Colonic mucosa (tissue), 4 donors: ENCODE results near the gene CFAP69. TPM values are rescaled to one million over a fixed set of nuclear protein-coding genes. Genes with fewer than 3 reads are reported as not detected.
"Not testable (repeated sequence)": the region's sequence is repeated elsewhere in the genome, so short reads cannot be mapped to it uniquely, and the experiment has no call there.

Experiments
- DNase-seq: peaks from one replicate; pipeline ENCODE4 v3.0.0-alpha.2; 2020
- H3K27ac ChIP-seq: fragments of 200-600 bp; one replicate; pipeline ENCODE4 v1.8.0; 2021
- H3K27me3 ChIP-seq: fragments of 200-600 bp; one replicate; pipeline ENCODE4 v1.8.0; 2021
- H3K36me3 ChIP-seq: fragments of 200-600 bp; one replicate; pipeline ENCODE4 v1.8.0; 2021
- H3K4me1 ChIP-seq: fragments of 200-600 bp; one replicate; pipeline ENCODE4 v1.8.0; 2021; ENCODE audit warnings: mild to moderate bottlenecking
- H3K4me3 ChIP-seq: fragments of 200-600 bp; one replicate; pipeline ENCODE4 v1.8.0; 2021
- H3K9ac ChIP-seq, 2 donors: one replicate each; pipeline ENCODE4 v1.7.0; 2013; ENCODE audit warnings: control low read depth in 2 of 2, low read depth in 2 of 2, low read length in 2 of 2
- H3K9me3 ChIP-seq: fragments of 200-600 bp; one replicate; pipeline ENCODE4 v1.8.0; 2021
- CTCF ChIP-seq: fragments of 200-600 bp; IDR thresholded peaks from one replicate; pipeline ENCODE4 v1.8.0; 2022; ENCODE audit warnings: antibody characterized with exemption, mild to moderate bottlenecking
- intact Hi-C: fragments of 100-400 bp; cut with DNase I; formaldehyde crosslinking; loops from one replicate; pipeline ENCODE4 v1.14.1; 2022
- total RNA-seq, 2 donors: library from RNA; stranded (reverse); fragmentation: NEBNext Ultra II Directional in 1 of 2; extraction: Animal tissue kit (Norgen Biotek cat#: 25700) in 1 of 2; gene quantifications; one replicate each; pipeline ENCODE4 v1.2.1, GENCODE V29; 2021
- donor health status: healthy.
- donor health status: DM: no; HTN: no; CAD: no.
- donor health status: DM: no; HTN: no; CAD: no.

Gene CFAP69
- total RNA-seq, 2 donors from 2014 or later = 3.6 to 4.2 TPM

- TF ChIP-seq CTCF = no peak
- Histone ChIP-seq H3K36me3 (no peaks in the 10 kb centered on the region), H3K27ac (no peak overlapping the region), H3K9me3 (no peaks in the 10 kb centered on the region), H3K4me1 (no peaks in the 10 kb centered on the region), H3K4me3 (no peak overlapping the region), H3K27me3 (no peaks in the 10 kb centered on the region), H3K9ac (no peak overlapping the region)
- DNase-seq = no peak
- intact Hi-C loops = no loop called here
These were observed 1.2 kb downstream of the CFAP69 start for GRCh38 chr7:90246171-90246570.

DNA sequence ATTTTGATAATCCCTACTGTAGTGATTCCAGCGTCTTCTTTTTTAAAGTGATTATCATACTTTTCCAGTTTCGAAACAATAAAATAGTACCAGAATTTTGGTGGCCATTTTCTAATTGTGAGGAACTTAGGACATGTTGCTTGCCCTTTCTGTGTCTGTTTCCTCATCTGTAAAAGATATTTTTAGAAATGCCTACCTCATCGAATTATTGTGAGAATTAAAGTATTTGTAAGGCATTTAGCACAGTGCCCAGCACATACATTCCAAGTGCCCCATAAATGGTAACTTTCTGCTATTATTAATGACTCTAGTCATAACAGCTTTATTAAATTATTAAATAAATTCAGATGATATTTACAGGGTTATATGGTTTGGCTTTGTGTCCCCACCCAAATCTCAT lies 3.7 kb downstream of the CFAP69 start:
- H3K27ac ChIP-seq = no peak overlapping the region
- no peaks in the 10 kb centered on the region for H3K36me3 ChIP-seq
- H3K9ac ChIP-seq = no peak overlapping the region
- no peak for TF ChIP-seq CTCF
- no peak overlapping the region for H3K4me3 ChIP-seq
- no peak for DNase-seq
- H3K4me1 ChIP-seq = no peaks in the 10 kb centered on the region
- no peaks in the 10 kb centered on the region for H3K9me3 ChIP-seq
- intact Hi-C loops = no loop called here
- no peaks in the 10 kb centered on the region for H3K27me3 ChIP-seq

DNA sequence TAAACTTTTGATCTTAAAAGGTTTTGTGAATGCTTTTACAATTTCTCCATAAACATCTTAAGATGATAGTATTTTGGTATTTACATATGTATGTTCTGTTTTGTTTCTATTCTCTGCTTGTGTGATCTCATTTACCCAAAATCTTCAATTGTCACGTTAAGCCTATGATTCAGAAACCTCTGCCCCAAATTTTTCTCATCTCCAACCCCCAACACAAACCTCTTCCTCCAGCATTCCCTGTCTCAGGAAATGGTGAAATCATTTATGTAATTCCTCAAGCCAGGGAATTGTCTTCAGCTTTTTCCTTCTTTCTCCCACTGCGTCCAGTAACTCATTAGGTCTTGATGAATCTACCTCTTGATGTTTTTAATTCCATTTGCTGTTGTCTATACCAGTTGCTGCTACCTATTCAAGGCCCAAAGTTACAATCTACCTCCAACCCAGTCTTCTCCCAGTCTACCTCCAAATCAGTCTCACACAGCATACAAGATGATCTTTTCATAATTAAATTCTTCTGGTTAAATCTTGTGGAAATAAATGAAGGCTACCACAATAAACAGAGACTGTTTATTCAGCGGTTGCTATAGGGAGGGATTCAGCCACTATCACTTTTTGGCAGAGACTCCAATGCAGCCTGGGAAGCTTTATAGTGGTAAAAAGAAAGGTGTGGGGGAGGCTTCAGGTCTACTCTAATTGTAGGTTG lies 5.8 kb downstream of the CFAP69 start:
- Histone ChIP-seq H3K9me3 (no peaks in the 10 kb centered on the region), H3K4me1 (no peaks in the 10 kb centered on the region), H3K4me3 (no peak overlapping the region), H3K9ac (no peak overlapping the region), H3K27ac (no peak overlapping the region), H3K36me3 (no peaks in the 10 kb centered on the region), H3K27me3 (no peaks in the 10 kb centered on the region)
- DNase-seq = no peak
- no peak for TF ChIP-seq CTCF
- intact Hi-C loops = no loop called here

DNA sequence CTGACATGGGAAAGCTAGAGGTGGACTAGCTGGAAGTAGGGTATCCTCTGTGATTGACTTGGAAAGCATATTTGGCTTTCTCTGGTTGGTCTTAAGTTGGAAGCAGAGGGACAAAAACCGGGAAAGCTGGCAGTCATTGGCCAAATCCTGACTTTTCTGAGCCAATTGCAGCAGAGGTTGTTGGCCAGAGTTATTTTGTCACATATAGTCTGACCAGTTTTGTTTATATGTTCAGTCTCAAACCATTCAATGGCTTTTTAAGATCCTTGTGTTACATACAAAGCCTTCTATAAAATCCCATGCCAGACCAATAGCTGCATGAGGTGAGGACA lies 6.3 kb downstream of the CFAP69 start:
- no peaks in the 10 kb centered on the region for H3K9me3 ChIP-seq
- H3K9ac ChIP-seq = no peak overlapping the region
- no peaks in the 10 kb centered on the region for H3K4me1 ChIP-seq
- H3K36me3 ChIP-seq = no peaks in the 10 kb centered on the region
- intact Hi-C loops = no loop called here
- no peak for TF ChIP-seq CTCF
- no peak for DNase-seq
- H3K4me3 ChIP-seq = no peak overlapping the region
- H3K27me3 ChIP-seq = no peaks in the 10 kb centered on the region
- no peak overlapping the region for H3K27ac ChIP-seq

GRCh38 chr7:90256011-90256410 lies 11.0 kb downstream of the CFAP69 start:
- H3K36me3 ChIP-seq, H3K27me3 ChIP-seq, H3K9ac ChIP-seq, H3K27ac ChIP-seq, H3K4me1 ChIP-seq, H3K9me3 ChIP-seq, H3K4me3 ChIP-seq, intact Hi-C loops, DNase-seq: not testable (repeated sequence)

- Histone ChIP-seq H3K27me3 (no peaks in the 10 kb centered on the region), H3K4me3 (no peak overlapping the region), H3K27ac (no peak overlapping the region), H3K36me3 (no peaks in the 10 kb centered on the region), H3K9ac (no peak overlapping the region), H3K4me1 (no peaks in the 10 kb centered on the region), H3K9me3 (no peaks in the 10 kb centered on the region)
- no peak for DNase-seq
- intact Hi-C loops = no loop called here
- TF ChIP-seq CTCF = no peak
These were observed 11.8 kb downstream of the CFAP69 start for GRCh38 chr7:90256778-90257177.
